NCI-H460 (cell line): ENCODE results near the gene DDX1. TPM values are rescaled to one million over a fixed set of nuclear protein-coding genes. Genes with fewer than 3 reads are reported as not detected.
"Not testable (repeated sequence)": the region's sequence is repeated elsewhere in the genome, so short reads cannot be mapped to it uniquely, and the experiment has no call there.

Source experiments
- DNase-seq: peaks from one replicate; pipeline ENCODE4 v3.0.0-alpha.2; 2016; ENCODE audit warnings: low read depth; ENCODE audit errors: extremely low read depth
- total RNA-seq: library from RNA; depleted of rRNA; stranded (reverse); fragments of >200 nt; shearing (Covaris generic); gene quantifications from 2 replicates; pipeline ENCODE4 v1.2.3, GENCODE V29; 2014; rRNA removed

Gene DDX1
- total RNA-seq, 1 experiment from 2014 or later, result 82.6 TPM

- DNase-seq, result no peak
Measured at GRCh38 chr2:15671842-15672815, 80.5 kb downstream of the DDX1 start.

- no peak for DNase-seq
Measured at GRCh38 chr2:15672961-15673918, 81.6 kb downstream of the DDX1 start.

- DNase-seq, result no peak
Measured at GRCh38 chr2:15673919-15674636, 82.4 kb downstream of the DDX1 start.

- no peak for DNase-seq
Measured at GRCh38 chr2:15674637-15675455, 83.2 kb downstream of the DDX1 start.

GRCh38 chr2:15675456-15676195 is 84.0 kb downstream of the DDX1 start:
- DNase-seq, result no peak

GRCh38 chr2:15677141-15677843 is 85.6 kb downstream of the DDX1 start:
- DNase-seq, result no peak

- DNase-seq, result no peak
Measured at GRCh38 chr2:15678346-15678745, 86.7 kb downstream of the DDX1 start.

- DNase-seq, result no peak
Measured at GRCh38 chr2:15678909-15679308, 87.2 kb downstream of the DDX1 start.

- DNase-seq, result no peak
Measured at GRCh38 chr2:15679386-15679924, 87.8 kb downstream of the DDX1 start.

- not testable (repeated sequence) for DNase-seq
Measured at GRCh38 chr2:15680132-15680531, 88.5 kb downstream of the DDX1 start.

Other genes starting within 250 kb of the DDX1 start
- 58.6 and 59.9 TPM in 2 replicates for gene NBAS, start 30.5 kb upstream of the DDX1 start, total RNA-seq